Measurements from ENCODE around the gene COQ5.

COQ5 gene

GRCh38 chr12:120480211-120480610, 48.7 kb downstream of the COQ5 start:
- no peak for DNase-seq

GRCh38 chr12:120479458-120479857, 49.5 kb downstream of the COQ5 start:
- DNase-seq = no peak

- DNase-seq = no peak
These were observed 53.3 kb downstream of the COQ5 start for GRCh38 chr12:120475643-120476042.

- DNase-seq = peak; percentile 83
These were observed 54.4 kb downstream of the COQ5 start for GRCh38 chr12:120474616-120474960.

GRCh38 chr12:120473807-120474615, 54.9 kb downstream of the COQ5 start:
- no peak for DNase-seq

- DNase-seq = no peak
These were observed 56.4 kb downstream of the COQ5 start for GRCh38 chr12:120472521-120472920.

GRCh38 chr12:120470150-120470784, 58.7 kb downstream of the COQ5 start:
- peak; percentile 19 for DNase-seq

- peak; percentile 97 for DNase-seq
These were observed 59.4 kb downstream of the COQ5 start, which contains the start of gene SRSF9 for GRCh38 chr12:120469450-120470149. Gene SRSF9 (minus strand): TSS chr12:120469748. CDS start chr12:120469609, 139 bp downstream.

GRCh38 chr12:120468821-120469449, 60.0 kb downstream of the COQ5 start:
- no peak for DNase-seq

GRCh38 chr12:120468325-120468820, 60.6 kb downstream of the COQ5 start:
- peak; percentile 23 for DNase-seq

- no peak for DNase-seq
These were observed 61.5 kb downstream of the COQ5 start for GRCh38 chr12:120467439-120467838.

GRCh38 chr12:120466560-120467315, 62.2 kb downstream of the COQ5 start:
- peak; percentile 37 for DNase-seq

- no peak for DNase-seq
These were observed 63.2 kb downstream of the COQ5 start for GRCh38 chr12:120465756-120466155.

- no peak for DNase-seq
These were observed 65.2 kb downstream of the COQ5 start for GRCh38 chr12:120463712-120464111.

GRCh38 chr12:120462099-120462640, 66.8 kb downstream of the COQ5 start:
- no peak for DNase-seq

- DNase-seq = no peak
These were observed 68.8 kb downstream of the COQ5 start for GRCh38 chr12:120460157-120460556.

GRCh38 chr12:120457133-120457532, 71.8 kb downstream of the COQ5 start:
- DNase-seq = no peak

- DNase-seq = no peak
These were observed 73.7 kb downstream of the COQ5 start for GRCh38 chr12:120455302-120455701.

GRCh38 chr12:120453977-120454376, 75.0 kb downstream of the COQ5 start:
- DNase-seq = peak; percentile 18
